ENCODE data around the gene MUC5B.

GRCh38 chr11:1208394-1209261, 14.2 kb upstream of the MUC5B start:
- no peak for TF ChIP-seq POLR2A (IDR thresholded peaks at IDR 0.05)
- no peak for TF ChIP-seq CTCF (IDR thresholded peaks at IDR 0.05)

Data from testis (tissue), 2 donors.